Hindlimb muscle (tissue), 1 donor: ENCODE results near the gene DMXL2. TPM values are rescaled to one million over a fixed set of nuclear protein-coding genes. Genes with fewer than 3 reads are reported as not detected.
"Not testable (repeated sequence)": the region's sequence is repeated elsewhere in the genome, so short reads cannot be mapped to it uniquely, and the experiment has no call there.

ENCODE experiments used
- DNase-seq: peaks from one replicate; pipeline ENCODE4 v3.0.0-alpha.2; 2013
- polyA plus RNA-seq: library from polyadenylated mRNA; unstranded; fragments of 120-200 nt; gene quantifications from one replicate; pipeline ENCODE4 v1.2.1, GENCODE V29; 2013; ENCODE audit not compliant: insufficient read length

The DMXL2 gene
- polyA plus RNA-seq, 1 donor: 24.0 TPM

- DNase-seq: no peak
Observed at GRCh38 chr15:51576286-51576850, 46.2 kb downstream of the DMXL2 start.

- DNase-seq: no peak
Observed at GRCh38 chr15:51575775-51576174, 46.8 kb downstream of the DMXL2 start.

GRCh38 chr15:51573352-51573751, 49.2 kb downstream of the DMXL2 start:
- not testable (repeated sequence) for DNase-seq

GRCh38 chr15:51568939-51569784, 53.4 kb downstream of the DMXL2 start:
- DNase-seq: not testable (repeated sequence)

GRCh38 chr15:51561271-51561670, 61.3 kb downstream of the DMXL2 start:
- DNase-seq: no peak

- DNase-seq: no peak
Observed at GRCh38 chr15:51558876-51559275, 63.7 kb downstream of the DMXL2 start.

GRCh38 chr15:51558411-51558810, 64.2 kb downstream of the DMXL2 start:
- DNase-seq: no peak

GRCh38 chr15:51550841-51551240, 71.7 kb downstream of the DMXL2 start:
- DNase-seq: no peak

- no peak for DNase-seq
Observed at GRCh38 chr15:51547656-51548055, 74.9 kb downstream of the DMXL2 start.

- no peak for DNase-seq
Observed at GRCh38 chr15:51536965-51537574, 85.5 kb downstream of the DMXL2 start.

GRCh38 chr15:51533672-51534398, 88.7 kb downstream of the DMXL2 start:
- DNase-seq: no peak

- no peak for DNase-seq
Observed at GRCh38 chr15:51526955-51527354, 95.6 kb downstream of the DMXL2 start.

- DNase-seq: no peak
Observed at GRCh38 chr15:51524376-51524775, 98.2 kb downstream of the DMXL2 start.

GRCh38 chr15:51516291-51516690, 106.3 kb downstream of the DMXL2 start:
- DNase-seq: no peak

GRCh38 chr15:51505251-51505650, 117.3 kb downstream of the DMXL2 start:
- DNase-seq: no peak

GRCh38 chr15:51503003-51503402, 119.6 kb downstream of the DMXL2 start:
- DNase-seq: no peak

- no peak for DNase-seq
Observed at GRCh38 chr15:51499379-51499976, 123.1 kb downstream of the DMXL2 start.

GRCh38 chr15:51497806-51498205, 124.8 kb downstream of the DMXL2 start:
- no peak for DNase-seq

- no peak for DNase-seq
Observed at GRCh38 chr15:51496246-51496645, 126.3 kb downstream of the DMXL2 start.

- DNase-seq: no peak
Observed at GRCh38 chr15:51494411-51495314, 127.9 kb downstream of the DMXL2 start.

GRCh38 chr15:51493892-51494291, 128.7 kb downstream of the DMXL2 start:
- no peak for DNase-seq

GRCh38 chr15:51492528-51492927, 130.0 kb downstream of the DMXL2 start:
- DNase-seq: no peak
